Smooth muscle cell (in vitro differentiated cells): ENCODE data around the gene RPS2. TPM values are rescaled to one million over a fixed set of nuclear protein-coding genes. Genes with fewer than 3 reads are reported as not detected.

ENCODE experiments used
- DNase-seq: peaks from one replicate; lab custom pipeline; 2025; ENCODE audit not compliant: unreplicated experiment; lab: John Stamatoyannopoulos, UW
- H2AFZ ChIP-seq: fragments of 200-600 bp; sonication (generic); 2 replicates; pipeline ENCODE4 v1.6.0; 2016; ENCODE audit warnings: antibody characterized with exemption, low read depth, mild to moderate bottlenecking
- H3F3A ChIP-seq: fragments of 200-600 bp; sonication (generic); 2 replicates; pipeline ENCODE4 v1.6.0; 2017; ENCODE audit warnings: antibody characterized with exemption, low read depth
- H3K27ac ChIP-seq: fragments of 200-600 bp; sonication (generic); 2 replicates; pipeline ENCODE4 v1.5.1; 2016; ENCODE audit warnings: low read depth, mild to moderate bottlenecking
- H3K27me3 ChIP-seq: fragments of 200-600 bp; sonication (generic); 2 replicates; pipeline ENCODE4 v1.6.1; 2016; ENCODE audit warnings: low read depth, mild to moderate bottlenecking
- H3K36me3 ChIP-seq: fragments of 200-600 bp; sonication (generic); 2 replicates; pipeline ENCODE4 v1.5.1; 2016; ENCODE audit warnings: low read depth
- H3K4me1 ChIP-seq: fragments of 200-600 bp; sonication (generic); 2 replicates; pipeline ENCODE4 v1.5.1; 2016; ENCODE audit warnings: low read depth
- H3K4me2 ChIP-seq: fragments of 200-600 bp; sonication (generic); 2 replicates; pipeline ENCODE4 v1.6.0; 2016; ENCODE audit warnings: mild to moderate bottlenecking
- H3K4me3 ChIP-seq: fragments of 200-600 bp; sonication (generic); 2 replicates; pipeline ENCODE4 v1.5.1; 2016; ENCODE audit warnings: mild to moderate bottlenecking
- H3K79me2 ChIP-seq: fragments of 200-600 bp; sonication (generic); 2 replicates; pipeline ENCODE4 v1.6.0; 2016; ENCODE audit warnings: low read depth, mild to moderate bottlenecking
- H3K9ac ChIP-seq: fragments of 200-600 bp; sonication (generic); 2 replicates; pipeline ENCODE4 v1.6.0; 2016; ENCODE audit warnings: low read depth
- H3K9me3 ChIP-seq: fragments of 200-600 bp; sonication (generic); replicated peaks from 2 replicates; pipeline ENCODE4 v1.5.1; 2016; ENCODE audit warnings: low read depth
- H4K20me1 ChIP-seq: fragments of 200-600 bp; sonication (generic); 2 replicates; pipeline ENCODE4 v1.6.0; 2016; ENCODE audit warnings: low read depth
- CTCF ChIP-seq: fragments of 200-600 bp; sonication (generic); IDR thresholded peaks from 2 replicates; pipeline ENCODE4 v1.5.1; 2017; ENCODE audit warnings: borderline replicate concordance, mild to moderate bottlenecking, antibody characterized with exemption; ENCODE audit not compliant: insufficient read depth, poor library complexity, severe bottlenecking
- WGBS: methylation state at CpG from one replicate; pipeline ENCODE4 v1.1.7; 2016; ENCODE audit warnings: low lambda C conversion rate; 5-methylcytosine and 5-hydroxymethylcytosine counted together
- polyA plus RNA-seq: library from polyadenylated mRNA; unstranded; fragments of >200 nt; fragmentation: Nextera tagmentation; extraction: Ambion mirVana; gene quantifications from 2 replicates; pipeline ENCODE4 v1.2.1, GENCODE V29; 2016
- total RNA-seq: library from RNA; depleted of rRNA; stranded (reverse); fragments of >200 nt; gene quantifications from 2 replicates; pipeline ENCODE4 v1.2.3, GENCODE V29; 2014

RPS2 gene
- total and polyA plus RNA-seq, 2 experiments from 2014 or later, result 2,041 to 2,576 TPM

- H3K27ac ChIP-seq, result no peak overlapping the region
- no peak overlapping the region for H2AFZ ChIP-seq
- H4K20me1 ChIP-seq, result no peaks in the 10 kb centered on the region
- no peak for DNase-seq
- H3K4me1 ChIP-seq, result peaks cover 5% of the 10 kb centered on the region
- H3K9me3 ChIP-seq, result no peaks in the 10 kb centered on the region
- WGBS, result 79% methylated on average over 19 of the region's 19 CpGs
- H3F3A ChIP-seq, result no peaks in the 10 kb centered on the region
- no peak overlapping the region for H3K9ac ChIP-seq
- H3K79me2 ChIP-seq, result no peaks in the 10 kb centered on the region
- H3K36me3 ChIP-seq, result no peaks in the 10 kb centered on the region
- no peak for TF ChIP-seq CTCF
- no peaks in the 10 kb centered on the region for H3K27me3 ChIP-seq
- no peak overlapping the region for H3K4me2 ChIP-seq
- no peak overlapping the region for H3K4me3 ChIP-seq
Measured at GRCh38 chr16:1932050-1933028, 32.3 kb downstream of the RPS2 start.

- peaks cover 5% of the 10 kb centered on the region for H3K4me1 ChIP-seq
- H3K36me3 ChIP-seq, result no peaks in the 10 kb centered on the region
- H3K9ac ChIP-seq, result no peak overlapping the region
- TF ChIP-seq CTCF, result no peak
- H3F3A ChIP-seq, result no peaks in the 10 kb centered on the region
- no peak overlapping the region for H2AFZ ChIP-seq
- no peaks in the 10 kb centered on the region for H3K27me3 ChIP-seq
- no peaks in the 10 kb centered on the region for H4K20me1 ChIP-seq
- no peaks in the 10 kb centered on the region for H3K9me3 ChIP-seq
- no peak overlapping the region for H3K27ac ChIP-seq
- H3K79me2 ChIP-seq, result no peaks in the 10 kb centered on the region
- no peak overlapping the region for H3K4me2 ChIP-seq
- no peak for DNase-seq
- no peak overlapping the region for H3K4me3 ChIP-seq
- WGBS, result 94% methylated on average over 6 of the region's 10 CpGs
Measured at GRCh38 chr16:1930338-1930720, 34.3 kb downstream of the RPS2 start.

- Histone ChIP-seq H3K79me2 (no peaks in the 10 kb centered on the region), H3K27ac (no peak overlapping the region), H3K9me3 (no peaks in the 10 kb centered on the region), H3K4me2 (peak overlapping the region; percentile 95), H3K4me3 (peak overlapping the region; percentile 78), H3F3A (no peaks in the 10 kb centered on the region), H3K4me1 (peaks cover 5% of the 10 kb centered on the region), H2AFZ (peak overlapping the region; percentile 89), H3K36me3 (no peaks in the 10 kb centered on the region), H4K20me1 (no peaks in the 10 kb centered on the region), H3K27me3 (no peaks in the 10 kb centered on the region), H3K9ac (peak overlapping the region; percentile 64)
- peak; percentile 99 for TF ChIP-seq CTCF
- WGBS, result 21% methylated on average over 46 of the region's 70 CpGs
- DNase-seq, result peak; percentile 88
Measured at GRCh38 chr16:1929578-1930337, 34.9 kb downstream of the RPS2 start.
